SJSA1 (cell line): ENCODE data around the gene VWA3A. TPM values are rescaled to one million over a fixed set of nuclear protein-coding genes. Genes with fewer than 3 reads are reported as not detected.
"Not testable (repeated sequence)": the region's sequence is repeated elsewhere in the genome, so short reads cannot be mapped to it uniquely, and the experiment has no call there.

Experiments used
- DNase-seq, 2 experiments: peaks; one replicate each; pipeline ENCODE4 v3.0.0-alpha.2; 2015 to 2020; ENCODE audit warnings: low spot score in 2 of 2, low read depth in 1 of 2
- H3K27ac ChIP-seq: fragments of 250-450 bp; sonication (Bioruptor Pico); 2 replicates; pipeline ENCODE4 v1.5.1; 2020; ENCODE audit warnings: mild to moderate bottlenecking, moderate library complexity
- H3K27me3 ChIP-seq: fragments of 250-450 bp; sonication (Bioruptor Pico); replicated peaks from 2 replicates; pipeline ENCODE4 v1.5.1; 2020; ENCODE audit warnings: mild to moderate bottlenecking, moderate library complexity
- H3K36me3 ChIP-seq: fragments of 250-450 bp; sonication (Bioruptor Pico); 2 replicates; pipeline ENCODE4 v1.5.1; 2020; ENCODE audit warnings: mild to moderate bottlenecking
- H3K4me1 ChIP-seq: fragments of 250-450 bp; sonication (Bioruptor Pico); replicated peaks from 2 replicates; pipeline ENCODE4 v1.6.1; 2021; ENCODE audit warnings: mild to moderate bottlenecking
- H3K4me3 ChIP-seq: fragments of 250-450 bp; sonication (Bioruptor Pico); 2 replicates; pipeline ENCODE4 v1.5.1; 2020; ENCODE audit warnings: mild to moderate bottlenecking
- H3K9me3 ChIP-seq: fragments of 250-450 bp; sonication (Bioruptor Pico); replicated peaks from 2 replicates; pipeline ENCODE4 v1.5.1; 2020; ENCODE audit warnings: mild to moderate bottlenecking
- total RNA-seq: library from RNA; depleted of rRNA; stranded (reverse); fragments of >200 nt; shearing (Covaris generic); gene quantifications from 2 replicates; pipeline ENCODE4 v1.2.3, GENCODE V29; 2014

The VWA3A gene
- total RNA-seq, 1 experiment from 2014 or later, result not detected

DNA sequence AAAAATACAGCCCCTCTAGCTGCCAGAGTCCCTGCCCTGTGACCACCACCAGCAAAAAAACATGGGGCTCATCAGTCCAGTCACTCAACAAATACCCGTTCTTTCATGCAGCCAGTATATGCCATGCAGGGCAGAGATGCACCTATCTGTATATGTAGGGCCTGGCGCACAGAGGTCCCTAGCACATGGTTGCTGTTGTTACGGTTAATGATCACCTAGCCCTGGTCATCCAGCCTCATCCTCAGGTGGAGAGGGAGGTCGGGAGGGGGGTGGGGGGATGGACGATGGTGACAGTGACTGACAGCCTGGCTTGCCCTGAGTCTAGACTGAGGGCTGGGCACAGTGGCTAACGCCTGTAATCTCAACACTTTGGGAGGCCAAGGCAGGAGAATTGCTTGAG lies 71.5 kb downstream of the VWA3A start:
- Histone ChIP-seq H3K9me3 (0 out of 2 replicates have a peak, but pooled peaks cover 3% of the 10 kb centered on the region), H3K4me3 (no peak overlapping the region), H3K4me1 (no peaks in the 10 kb centered on the region), H3K27ac (no peak overlapping the region), H3K27me3 (peaks cover 21% of the 10 kb centered on the region), H3K36me3 (no peaks in the 10 kb centered on the region)
- DNase-seq, result no peak

DNA sequence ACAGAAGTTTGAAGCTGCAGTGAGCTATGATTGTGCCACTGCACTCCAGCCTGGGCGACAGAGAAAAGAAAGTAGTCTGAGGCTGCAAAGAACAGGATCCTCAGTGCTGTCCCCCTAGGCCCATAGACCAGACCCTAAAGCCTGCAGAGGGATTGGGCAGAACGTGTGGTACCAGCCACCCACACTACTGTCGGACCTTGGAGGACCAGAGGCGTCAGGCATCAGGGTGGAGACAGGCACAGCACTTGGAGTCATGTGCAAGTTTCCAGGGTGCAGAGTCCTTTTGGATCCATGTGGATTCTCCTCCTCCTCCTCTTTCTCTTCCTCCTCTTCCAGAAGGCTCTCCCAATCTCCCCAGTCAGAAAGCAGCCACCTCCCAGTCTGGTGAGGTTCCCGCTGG lies 72.1 kb downstream of the VWA3A start:
- no peak overlapping the region for H3K27ac ChIP-seq
- no peak for DNase-seq
- H3K36me3 ChIP-seq, result no peaks in the 10 kb centered on the region
- peaks cover 21% of the 10 kb centered on the region for H3K27me3 ChIP-seq
- H3K9me3 ChIP-seq, result 0 out of 2 replicates have a peak, but pooled peaks cover 3% of the 10 kb centered on the region
- no peaks in the 10 kb centered on the region for H3K4me1 ChIP-seq
- no peak overlapping the region for H3K4me3 ChIP-seq

DNA sequence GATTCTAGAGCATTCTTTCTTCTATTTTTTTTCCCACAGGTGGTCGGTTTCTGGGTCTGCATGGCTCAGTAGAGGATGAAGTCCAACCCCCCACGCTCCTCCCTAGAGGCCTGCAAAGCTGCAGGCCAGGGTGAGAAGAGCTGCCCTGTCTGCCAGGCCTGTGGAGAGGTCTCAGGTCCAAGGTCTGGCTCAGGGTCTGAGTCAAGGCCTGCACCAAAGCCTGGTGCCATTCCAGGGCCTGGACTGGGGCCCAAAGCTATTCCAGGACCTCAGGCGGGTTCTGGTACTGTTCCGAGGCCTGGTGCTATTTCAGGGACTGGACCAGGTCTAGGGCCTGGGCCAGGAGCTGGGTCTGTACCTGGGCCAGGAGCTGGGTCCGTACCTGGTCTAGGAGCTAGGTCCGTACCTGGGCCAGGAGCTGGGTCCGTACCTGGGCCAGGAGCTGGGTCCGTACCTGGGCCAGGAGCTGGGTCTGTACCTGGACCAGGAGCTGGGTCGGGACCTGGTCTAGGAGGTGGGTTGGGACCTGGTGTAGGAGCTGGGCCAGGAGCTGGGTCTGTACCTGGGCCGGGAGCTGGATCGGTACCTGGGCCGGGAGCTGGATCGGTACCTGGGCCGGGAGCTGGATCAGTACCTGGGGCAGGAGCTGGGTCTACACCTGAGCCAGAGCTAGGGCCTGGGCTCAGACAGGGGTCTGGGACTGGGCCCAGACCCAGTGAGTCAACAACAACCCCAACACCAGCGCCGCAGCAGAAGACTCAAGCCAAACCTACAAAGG lies 73.4 kb downstream of the VWA3A start:
- Histone ChIP-seq H3K4me1 (no peaks in the 10 kb centered on the region), H3K27me3 (peaks cover 21% of the 10 kb centered on the region), H3K4me3 (no peak overlapping the region), H3K36me3 (no peaks in the 10 kb centered on the region), H3K9me3 (0 out of 2 replicates have a peak, but pooled peaks cover 3% of the 10 kb centered on the region), H3K27ac (no peak overlapping the region)
- DNase-seq, result no peak

DNA sequence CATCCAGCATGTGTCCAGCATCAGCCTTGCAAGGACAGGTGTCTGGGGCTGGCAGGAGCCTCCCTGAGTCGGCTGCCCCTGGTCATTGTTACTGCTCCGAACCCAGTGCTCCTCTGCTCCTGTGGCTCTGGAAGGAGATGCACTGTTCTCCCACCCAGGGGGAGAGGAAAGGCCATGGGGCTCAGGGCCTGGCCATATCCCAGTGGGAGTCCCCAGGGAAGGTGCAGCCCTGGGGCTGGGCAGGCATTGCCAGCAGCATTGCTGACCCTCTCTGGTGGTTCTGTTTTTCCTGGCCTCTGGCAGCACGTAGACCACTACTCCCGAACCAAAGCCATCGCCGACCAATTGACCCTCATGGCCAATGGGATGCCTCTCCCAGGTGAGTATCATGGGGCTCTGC lies 79.6 kb downstream of the VWA3A start:
- H3K4me3 ChIP-seq, result no peak overlapping the region
- no peak overlapping the region for H3K27ac ChIP-seq
- H3K27me3 ChIP-seq, result no peaks in the 10 kb centered on the region
- no peaks in the 10 kb centered on the region for H3K36me3 ChIP-seq
- H3K9me3 ChIP-seq, result no peaks in the 10 kb centered on the region
- H3K4me1 ChIP-seq, result no peaks in the 10 kb centered on the region
- DNase-seq, result no peak

DNA sequence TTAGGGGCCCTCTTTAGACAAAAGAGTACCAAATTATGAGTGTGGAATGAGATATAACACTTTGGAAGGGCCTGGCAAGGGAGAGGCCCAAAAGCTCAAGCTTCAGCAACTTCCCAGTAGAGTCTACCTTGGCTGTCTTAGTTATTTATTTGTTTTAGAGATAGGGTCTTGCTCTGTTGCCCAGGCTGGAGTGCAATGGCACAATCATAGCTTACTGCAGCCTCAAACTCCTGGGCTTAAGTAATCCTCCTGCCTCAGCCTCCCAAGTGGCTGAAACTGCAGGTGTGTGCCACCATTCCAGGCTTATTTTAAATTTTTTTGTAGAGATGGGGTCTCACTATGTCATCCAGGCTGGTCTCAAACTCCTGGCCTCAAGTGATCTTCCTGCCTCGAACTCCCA lies 80.3 kb downstream of the VWA3A start:
- H3K27me3 ChIP-seq, H3K27ac ChIP-seq, H3K4me1 ChIP-seq, DNase-seq, H3K9me3 ChIP-seq, H3K36me3 ChIP-seq, H3K4me3 ChIP-seq: not testable (repeated sequence)

DNA sequence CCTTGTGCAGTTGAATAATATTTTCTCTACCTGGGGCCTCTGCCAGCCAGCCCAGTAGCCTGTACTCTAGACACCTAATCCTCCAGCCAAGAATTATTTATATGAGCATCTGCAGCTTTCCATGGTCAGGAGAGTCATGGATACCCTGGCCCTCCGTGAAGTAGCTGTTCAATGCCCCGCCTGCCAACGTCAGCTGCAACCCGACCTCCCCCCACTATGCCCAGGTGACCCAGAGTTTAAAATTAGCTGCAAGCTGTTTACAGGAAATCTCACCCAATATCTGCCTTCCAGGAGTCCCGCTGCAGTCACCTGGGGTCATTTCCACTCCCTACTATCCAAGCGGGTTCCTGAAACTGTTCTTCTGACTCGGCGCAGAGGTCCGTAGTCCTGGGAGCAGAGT lies 82.3 kb downstream of the VWA3A start:
- H3K27me3 ChIP-seq, result peaks cover 3% of the 10 kb centered on the region; the same call in 1 of the 2 replicates
- no peaks in the 10 kb centered on the region for H3K36me3 ChIP-seq
- DNase-seq, result no peak
- H3K4me3 ChIP-seq, result no peak overlapping the region
- no peak overlapping the region for H3K27ac ChIP-seq
- H3K9me3 ChIP-seq, result no peaks in the 10 kb centered on the region
- H3K4me1 ChIP-seq, result no peaks in the 10 kb centered on the region

DNA sequence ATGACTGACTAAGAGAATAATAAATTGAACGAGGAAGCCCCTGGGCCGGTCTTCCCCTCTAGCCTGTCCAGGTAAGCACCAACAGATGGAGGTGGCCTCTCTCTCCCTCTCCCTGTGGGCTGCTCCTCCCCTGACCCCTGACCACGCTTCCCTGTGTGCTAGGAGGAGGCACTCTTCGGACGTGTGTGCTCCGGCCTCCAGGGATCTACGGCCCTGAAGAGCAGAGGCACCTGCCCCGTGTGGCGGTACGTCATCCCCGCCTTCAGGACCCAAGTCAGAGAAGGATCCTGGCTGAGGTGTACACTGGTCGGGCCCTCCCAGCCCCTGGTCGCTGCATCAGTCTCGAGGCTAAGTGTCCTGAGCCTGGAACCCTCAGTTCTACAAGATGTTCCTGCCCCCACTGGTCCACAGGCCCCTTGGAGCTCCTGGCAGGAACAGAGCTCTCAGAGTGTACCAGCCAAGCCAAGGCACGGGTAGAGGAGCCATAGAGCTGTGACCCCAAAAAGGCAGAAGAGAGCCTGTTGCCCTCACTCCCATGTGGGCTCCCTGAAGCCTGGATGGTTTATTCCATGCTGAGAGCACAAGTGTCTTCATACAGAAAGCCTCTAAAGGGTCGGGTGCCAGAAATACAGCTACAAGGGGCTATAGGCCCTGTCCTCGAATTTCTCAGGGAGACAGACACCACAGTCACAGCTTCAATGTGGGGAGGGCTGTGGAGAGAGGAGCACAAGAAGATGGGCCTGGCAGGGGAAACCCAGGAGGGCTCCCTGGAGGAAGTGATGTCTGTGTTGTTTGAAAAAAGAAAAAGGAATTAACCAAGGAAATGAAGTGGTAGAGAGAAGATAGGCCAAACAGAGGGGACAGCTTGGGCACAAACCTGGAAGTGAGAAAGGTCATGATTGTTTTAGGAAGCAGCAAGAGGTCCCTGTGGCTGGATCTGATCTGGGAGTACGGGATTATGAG lies 85.9 kb downstream of the VWA3A start:
- no peaks in the 10 kb centered on the region for H3K36me3 ChIP-seq
- no peak overlapping the region for H3K27ac ChIP-seq
- H3K4me3 ChIP-seq, result no peak overlapping the region
- no peaks in the 10 kb centered on the region for H3K9me3 ChIP-seq
- peaks cover 3% of the 10 kb centered on the region; the same call in 1 of the 2 replicates for H3K27me3 ChIP-seq
- no peak for DNase-seq
- H3K4me1 ChIP-seq, result no peaks in the 10 kb centered on the region

DNA sequence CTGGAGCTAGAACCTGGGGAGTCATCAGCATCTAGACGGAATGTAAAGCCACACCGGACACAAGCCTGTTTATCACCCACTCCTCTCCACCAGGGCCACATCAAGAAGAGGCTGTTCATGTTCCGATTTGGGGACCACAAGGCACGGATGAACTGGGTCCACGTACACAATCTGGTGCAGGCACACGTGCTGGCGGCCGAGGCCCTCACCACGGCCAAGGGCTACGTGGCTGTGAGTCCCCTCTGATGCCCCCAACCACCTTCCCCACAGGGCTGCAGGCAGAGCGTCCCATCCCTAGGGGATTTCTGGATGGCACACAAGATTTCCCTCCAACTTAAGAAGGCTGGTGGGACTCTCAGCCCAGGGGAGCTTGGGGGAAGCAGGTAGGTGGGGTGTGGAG lies 89.1 kb downstream of the VWA3A start:
- Histone ChIP-seq H3K4me3 (no peak overlapping the region), H3K27ac (no peak overlapping the region), H3K4me1 (no peaks in the 10 kb centered on the region), H3K9me3 (no peaks in the 10 kb centered on the region), H3K36me3 (no peaks in the 10 kb centered on the region), H3K27me3 (peaks cover 3% of the 10 kb centered on the region; the same call in 1 of the 2 replicates)
- no peak for DNase-seq

DNA sequence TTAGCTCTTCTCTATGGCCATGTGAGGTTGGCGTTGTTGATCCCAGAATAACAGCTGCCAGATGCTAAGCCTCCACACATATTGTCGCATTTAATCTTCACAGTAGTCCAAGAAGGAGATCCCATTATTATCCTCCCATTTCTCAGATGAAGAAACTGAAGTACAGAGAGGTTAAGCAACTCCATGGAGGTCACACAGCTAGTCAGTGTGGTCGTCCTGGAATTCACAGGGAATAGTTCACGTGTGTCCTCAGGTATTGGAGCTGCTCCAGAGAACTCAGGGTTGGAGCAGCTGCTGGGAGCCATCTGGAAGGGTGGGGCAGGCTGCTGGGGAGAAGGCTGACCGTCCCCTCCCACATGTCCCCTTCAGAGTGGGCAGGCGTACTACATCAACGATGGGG lies 89.5 kb downstream of the VWA3A start:
- no peaks in the 10 kb centered on the region for H3K4me1 ChIP-seq
- H3K36me3 ChIP-seq, result no peaks in the 10 kb centered on the region
- H3K9me3 ChIP-seq, result no peaks in the 10 kb centered on the region
- no peak for DNase-seq
- no peak overlapping the region for H3K27ac ChIP-seq
- no peak overlapping the region for H3K4me3 ChIP-seq
- H3K27me3 ChIP-seq, result peaks cover 3% of the 10 kb centered on the region; the same call in 1 of the 2 replicates

DNA sequence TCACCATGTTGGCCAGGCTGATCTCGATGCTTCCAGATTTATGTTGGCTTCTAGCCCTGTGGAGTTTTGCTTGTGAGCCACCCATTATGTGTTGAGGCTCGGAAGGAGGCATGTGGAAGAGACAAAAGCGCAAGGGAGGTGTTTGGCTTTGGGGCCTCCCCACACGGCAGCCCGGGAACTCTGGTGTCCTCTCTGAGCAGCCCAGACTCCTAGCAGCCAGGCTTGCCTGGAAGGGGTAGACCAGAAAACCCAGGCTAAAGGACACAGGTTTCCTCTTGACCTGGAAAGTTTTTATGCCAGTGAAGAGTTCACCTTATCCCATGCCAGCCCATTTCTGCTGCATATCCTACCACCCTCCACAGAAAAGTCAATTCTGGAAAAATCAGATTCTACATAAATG lies 91.0 kb downstream of the VWA3A start:
- Histone ChIP-seq H3K27me3 (peaks cover 3% of the 10 kb centered on the region; the same call in 1 of the 2 replicates), H3K4me3 (no peak overlapping the region), H3K9me3 (no peaks in the 10 kb centered on the region), H3K36me3 (no peaks in the 10 kb centered on the region), H3K4me1 (no peaks in the 10 kb centered on the region), H3K27ac (no peak overlapping the region)
- no peak for DNase-seq

DNA sequence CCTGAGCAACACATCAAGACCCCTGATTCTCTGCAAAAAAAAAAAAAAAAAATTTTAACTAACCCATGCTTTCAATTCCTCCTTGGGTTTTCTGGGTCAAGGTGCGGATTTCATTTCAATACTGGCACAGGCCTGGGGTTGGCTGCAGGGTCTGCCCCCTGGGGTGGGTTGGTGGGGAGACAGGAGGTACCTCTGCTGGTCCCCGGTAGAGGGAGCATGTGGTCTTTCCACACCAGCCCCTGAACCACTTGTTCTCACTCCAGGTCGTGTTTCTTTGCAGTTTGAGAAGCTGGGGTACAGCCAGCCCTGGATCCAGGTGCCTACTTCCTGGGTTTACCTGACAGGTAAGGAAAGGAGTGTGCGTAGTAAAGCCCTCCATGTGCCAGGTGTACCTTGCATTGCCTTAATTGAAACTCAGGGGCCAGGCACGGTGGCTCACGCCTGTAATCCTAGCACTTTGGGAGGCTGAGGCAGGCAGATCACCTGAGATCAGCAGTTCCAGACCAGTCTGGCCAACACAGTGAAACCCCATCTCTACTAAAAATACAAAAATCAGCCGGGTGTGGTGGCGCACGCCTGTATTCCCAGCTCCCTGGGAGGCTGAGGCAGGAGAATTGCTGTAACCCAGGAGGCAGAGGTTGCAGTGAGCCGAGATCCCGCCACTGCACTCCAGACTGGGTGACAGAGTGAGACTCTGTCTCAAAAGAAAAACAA lies 91.7 kb downstream of the VWA3A start:
- H3K36me3 ChIP-seq, result no peaks in the 10 kb centered on the region
- no peaks in the 10 kb centered on the region for H3K4me1 ChIP-seq
- no peak overlapping the region for H3K4me3 ChIP-seq
- no peaks in the 10 kb centered on the region; the same call in 1 of the 2 replicates for H3K27me3 ChIP-seq
- no peaks in the 10 kb centered on the region for H3K9me3 ChIP-seq
- H3K27ac ChIP-seq, result no peak overlapping the region
- no peak for DNase-seq

DNA sequence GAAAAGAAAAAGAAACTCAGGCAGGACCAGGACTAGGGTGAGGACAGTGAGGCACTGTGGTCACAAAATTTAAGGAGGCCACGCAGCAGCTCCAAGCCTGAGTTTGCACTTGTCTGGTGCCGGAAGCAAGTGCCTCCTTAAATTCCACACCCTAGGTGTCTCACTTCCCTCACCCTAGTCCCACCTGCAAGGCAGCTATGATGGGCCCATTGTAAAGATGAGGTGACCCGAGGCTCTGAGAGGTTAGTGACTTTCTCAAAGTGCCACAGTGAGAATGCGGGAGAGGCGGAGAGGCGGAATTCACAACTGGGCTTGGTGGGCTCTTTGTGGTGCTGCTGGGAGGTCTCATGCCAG lies 92.3 kb downstream of the VWA3A start:
- no peaks in the 10 kb centered on the region for H3K9me3 ChIP-seq
- no peaks in the 10 kb centered on the region for H3K36me3 ChIP-seq
- H3K4me1 ChIP-seq, result peaks cover 3% of the 10 kb centered on the region
- DNase-seq, result no peak
- H3K27me3 ChIP-seq, result no peaks in the 10 kb centered on the region
- H3K4me3 ChIP-seq, result no peak overlapping the region
- H3K27ac ChIP-seq, result no peak overlapping the region

DNA sequence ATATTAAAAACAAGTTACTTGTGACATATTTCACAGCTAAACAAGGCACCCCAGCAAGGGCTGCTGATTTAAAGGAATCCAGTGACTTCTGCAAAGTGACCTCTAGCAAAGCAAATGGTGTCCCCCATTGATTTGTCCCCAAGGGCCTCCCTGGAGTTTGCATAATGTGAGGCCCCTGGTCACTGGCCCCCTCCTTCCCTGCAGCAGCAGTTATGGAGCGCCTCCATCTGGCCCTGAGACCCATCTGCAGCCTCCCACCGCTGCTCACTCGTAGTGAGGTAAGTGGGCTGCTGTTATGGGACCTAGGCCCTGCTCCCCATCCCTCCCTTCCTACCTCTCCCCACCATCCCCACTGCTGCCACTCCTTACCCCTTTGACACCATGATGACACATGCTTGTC lies 94.2 kb downstream of the VWA3A start:
- no peak for DNase-seq
- H3K36me3 ChIP-seq, result no peaks in the 10 kb centered on the region

DNA sequence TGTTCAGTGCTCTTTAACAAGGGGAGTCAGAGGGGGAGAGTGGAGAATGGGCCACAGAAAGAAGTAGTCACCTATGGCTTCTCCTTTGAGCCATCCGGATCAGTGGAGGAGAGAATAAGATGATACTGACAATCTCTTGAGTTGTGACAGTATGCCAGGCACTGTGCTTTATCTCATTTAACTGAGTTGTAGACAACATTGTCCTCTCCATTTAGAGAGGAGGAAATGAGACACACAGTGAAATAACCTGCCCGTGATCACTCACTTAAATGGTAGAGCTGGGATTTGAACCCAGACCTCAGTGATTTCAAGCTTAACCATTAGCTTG lies 95.9 kb downstream of the VWA3A start:
- Histone ChIP-seq H3K36me3 (no peaks in the 10 kb centered on the region), H3K4me3 (no peak overlapping the region), H3K27ac (no peak overlapping the region), H3K4me1 (peaks cover 20% of the 10 kb centered on the region), H3K9me3 (no peaks in the 10 kb centered on the region), H3K27me3 (no peaks in the 10 kb centered on the region)
- DNase-seq, result no peak

More for the DNA sequence above, 94.2 kb downstream of the VWA3A start:
- Histone ChIP-seq H3K4me3 (no peak overlapping the region), H3K27ac (no peak overlapping the region), H3K27me3 (no peaks in the 10 kb centered on the region), H3K9me3 (no peaks in the 10 kb centered on the region), H3K4me1 (peaks cover 9% of the 10 kb centered on the region)
